GM20431 (cell line): ENCODE measurements around the gene LRIG1.

Experiments used
- in situ Hi-C: fragments of 300-500 bp; cut with MseI, MboI; formaldehyde crosslinking; loops from one replicate; pipeline ENCODE4 v1.15.0; 2020; ENCODE audit warnings: low sequenced_read_pairs; ENCODE audit not compliant: unreplicated experiment

Gene LRIG1

DNA sequence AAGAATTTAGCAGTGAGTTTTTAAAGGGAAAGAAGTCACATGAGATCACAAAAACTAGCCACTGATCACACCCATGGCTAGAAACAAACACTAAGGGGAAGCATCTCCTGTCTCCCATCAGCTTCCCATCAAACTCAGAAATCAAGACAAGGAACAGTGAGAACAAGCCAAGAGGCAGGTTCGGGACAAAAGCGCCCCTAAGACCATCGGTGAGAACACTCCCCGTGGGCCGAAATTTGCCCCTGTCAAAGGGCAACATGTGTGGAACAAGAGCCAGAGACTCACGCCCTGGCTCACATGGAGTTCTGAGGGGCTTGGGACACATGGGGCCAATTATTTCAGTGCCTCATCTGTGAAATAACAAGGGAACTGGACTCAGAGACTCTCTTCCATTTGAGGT is 49.1 kb downstream of the LRIG1 start:
- in situ Hi-C loops = no loop called here

- in situ Hi-C loops = no loop called here
Measured at GRCh38 chr3:66450390-66451022, 50.3 kb downstream of the LRIG1 start.

DNA sequence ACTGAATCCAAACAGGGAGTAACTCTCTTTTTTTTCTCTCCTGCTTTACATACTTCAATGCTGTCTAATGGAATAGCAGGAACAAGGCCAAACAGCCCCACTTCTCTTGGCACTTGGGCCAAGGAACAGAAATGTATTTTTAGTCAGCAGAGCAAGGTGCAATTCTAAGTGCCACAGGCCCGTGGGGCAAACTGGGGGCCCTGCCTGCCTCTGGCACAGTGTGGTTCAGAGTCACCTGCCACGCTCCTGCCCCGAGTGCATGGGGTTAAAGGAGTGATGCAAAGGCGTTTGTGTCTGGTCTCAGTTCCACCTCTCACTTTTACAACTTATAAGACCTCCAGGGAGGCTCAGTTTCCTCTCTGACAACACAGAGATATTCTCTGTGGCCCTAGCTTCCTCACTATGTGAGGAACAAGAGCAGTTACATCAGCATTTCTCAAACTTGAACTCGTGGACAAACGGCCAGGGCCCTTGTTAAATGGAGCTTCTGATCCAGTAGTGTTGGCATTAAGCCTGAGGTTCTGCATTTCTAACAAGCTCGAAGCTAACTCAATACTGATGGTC is 51.3 kb downstream of the LRIG1 start:
- in situ Hi-C loops = no loop called here

DNA sequence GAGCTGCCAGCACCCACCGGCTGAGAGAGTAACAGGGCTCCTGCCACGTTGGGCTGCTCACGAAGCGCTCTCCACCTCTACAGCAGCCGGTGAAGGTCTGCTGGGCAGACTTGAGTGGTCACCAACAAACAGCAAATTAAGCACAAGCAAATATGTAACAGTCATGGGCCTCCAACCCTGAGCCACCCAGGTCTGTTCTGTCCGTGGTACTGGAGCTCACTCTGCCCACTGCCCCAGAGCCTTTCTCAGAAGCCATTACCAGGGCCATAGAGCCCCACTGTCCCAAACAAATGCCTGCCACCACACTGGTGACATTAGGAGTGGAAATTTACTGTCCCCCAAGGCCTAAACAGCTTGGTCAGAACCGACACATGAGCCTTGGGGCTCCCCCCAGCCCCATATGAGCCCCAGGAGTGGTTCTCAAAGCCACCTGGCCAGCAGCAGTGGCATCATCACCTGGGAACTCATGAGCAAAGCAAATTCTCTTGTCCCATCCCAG is 56.6 kb downstream of the LRIG1 start:
- in situ Hi-C loops = no loop called here

GRCh38 chr3:66443118-66443803 is 57.6 kb downstream of the LRIG1 start:
- in situ Hi-C loops = no loop called here

DNA sequence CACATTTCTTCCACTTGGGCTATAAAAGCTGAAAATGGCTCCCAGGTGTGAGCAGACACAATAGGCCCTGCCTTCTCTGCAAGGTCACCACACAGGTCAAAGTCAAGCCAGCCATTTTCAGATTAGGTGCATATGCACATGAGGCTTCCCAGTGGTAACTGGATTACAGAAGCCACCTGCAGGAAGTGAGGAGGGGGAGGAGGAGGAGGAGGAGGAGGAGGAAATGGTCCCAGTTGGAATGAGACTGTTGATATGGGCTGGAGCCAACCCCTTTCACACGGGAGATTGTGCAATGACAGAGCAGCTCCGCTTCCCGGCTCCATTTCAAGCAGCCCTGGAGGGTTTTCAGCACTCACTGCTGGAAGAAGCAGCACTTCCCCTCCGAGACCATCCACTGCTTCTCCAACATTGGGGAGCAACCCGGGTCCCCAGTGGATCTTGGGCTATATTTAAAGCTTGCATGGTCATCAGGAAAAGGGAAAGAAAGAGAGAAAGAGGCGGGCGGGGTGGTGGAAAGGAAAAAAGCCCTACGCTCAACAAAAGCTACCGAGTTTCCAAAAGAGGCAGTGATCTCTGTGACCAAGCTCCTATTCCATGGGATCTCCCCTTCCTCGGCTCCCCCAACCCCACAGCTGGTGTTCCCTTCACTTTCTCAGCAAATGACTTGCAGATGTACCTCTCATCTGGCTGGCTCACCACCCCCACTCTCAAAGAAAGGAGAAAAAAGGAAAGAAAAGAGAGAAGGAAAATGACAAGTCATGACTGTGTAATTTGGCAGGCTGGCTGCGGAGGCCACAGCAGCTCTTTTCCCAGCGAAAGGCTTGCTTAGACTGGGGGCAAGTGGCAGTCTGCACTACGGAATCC is 58.3 kb downstream of the LRIG1 start:
- in situ Hi-C loops = no loop called here

- in situ Hi-C loops = no loop called here
Measured at GRCh38 chr3:66441692-66442091, 59.1 kb downstream of the LRIG1 start.

DNA sequence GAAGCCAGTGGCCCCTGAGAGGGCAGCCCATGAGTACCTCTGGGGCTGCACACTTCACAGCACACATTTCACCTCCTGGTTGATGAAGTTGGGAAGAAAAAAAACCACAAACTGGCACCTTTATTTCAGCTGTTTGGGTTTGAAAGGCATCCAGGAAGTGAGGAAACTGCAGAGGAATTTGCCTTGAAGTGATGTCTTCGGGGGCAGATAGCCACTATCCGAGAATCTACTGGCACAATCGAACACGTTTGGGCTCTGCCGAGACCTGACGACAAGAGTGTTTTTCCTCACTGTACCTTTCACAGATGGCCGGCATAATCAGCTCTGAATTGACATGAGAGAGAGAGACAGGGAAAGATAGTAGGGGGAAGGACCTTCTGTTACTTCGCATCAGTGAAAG is 59.7 kb downstream of the LRIG1 start:
- in situ Hi-C loops = no loop called here

GRCh38 chr3:66439666-66440344 is 61.0 kb downstream of the LRIG1 start:
- in situ Hi-C loops = no loop called here

DNA sequence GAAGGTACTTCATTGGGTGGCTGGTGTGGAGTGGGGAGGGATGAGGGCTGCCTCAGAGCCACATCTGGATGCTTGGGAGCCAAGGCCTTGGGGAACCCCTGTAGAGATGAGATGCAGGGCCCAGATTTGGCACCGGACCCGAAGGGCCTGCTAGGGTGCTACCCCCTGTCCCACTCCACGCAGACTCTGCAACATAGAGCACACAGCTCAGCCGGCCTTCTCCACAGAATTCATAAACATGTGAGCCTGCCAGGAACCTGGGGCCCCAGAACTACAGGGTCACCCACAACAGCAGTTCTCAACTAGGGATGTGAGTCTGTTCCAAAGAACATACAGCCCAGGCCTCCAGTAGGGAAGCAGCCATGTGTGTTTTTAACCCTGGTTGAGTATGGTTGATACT is 62.8 kb downstream of the LRIG1 start:
- in situ Hi-C loops = no loop called here

DNA sequence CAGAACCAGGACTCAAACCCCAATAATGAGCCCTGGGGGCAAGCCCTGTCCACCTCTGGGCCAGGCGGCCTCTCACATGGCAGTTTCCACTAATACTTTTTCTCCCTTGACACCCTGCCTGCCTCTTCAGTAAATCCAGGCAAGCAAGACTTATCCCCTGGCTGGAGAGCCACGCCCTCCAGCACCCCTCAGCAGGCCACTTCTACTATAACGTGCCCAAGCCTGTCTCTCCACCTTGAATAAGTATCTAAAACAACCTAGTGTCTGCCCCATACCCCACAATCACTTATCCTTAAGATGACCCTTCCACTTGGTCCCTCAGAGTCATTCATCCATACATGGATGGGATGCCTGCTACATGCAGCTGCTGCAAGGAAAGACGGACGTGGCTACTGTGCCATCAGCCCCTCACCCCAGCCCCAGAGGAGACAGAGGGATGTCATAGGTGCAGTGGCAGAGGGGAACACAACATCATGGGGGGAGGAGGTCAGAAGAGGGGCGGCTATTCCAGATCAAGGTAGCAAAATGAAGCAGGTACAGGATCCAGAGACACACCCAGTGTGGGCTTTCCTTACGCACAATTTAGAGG is 63.4 kb downstream of the LRIG1 start:
- in situ Hi-C loops = no loop called here

- in situ Hi-C loops = no loop called here
Measured at GRCh38 chr3:66435989-66436388, 64.8 kb downstream of the LRIG1 start.

- in situ Hi-C loops = no loop called here
Measured at GRCh38 chr3:66434726-66435125, 66.1 kb downstream of the LRIG1 start.

GRCh38 chr3:66433522-66433782 is 67.4 kb downstream of the LRIG1 start:
- in situ Hi-C loops = no loop called here

DNA sequence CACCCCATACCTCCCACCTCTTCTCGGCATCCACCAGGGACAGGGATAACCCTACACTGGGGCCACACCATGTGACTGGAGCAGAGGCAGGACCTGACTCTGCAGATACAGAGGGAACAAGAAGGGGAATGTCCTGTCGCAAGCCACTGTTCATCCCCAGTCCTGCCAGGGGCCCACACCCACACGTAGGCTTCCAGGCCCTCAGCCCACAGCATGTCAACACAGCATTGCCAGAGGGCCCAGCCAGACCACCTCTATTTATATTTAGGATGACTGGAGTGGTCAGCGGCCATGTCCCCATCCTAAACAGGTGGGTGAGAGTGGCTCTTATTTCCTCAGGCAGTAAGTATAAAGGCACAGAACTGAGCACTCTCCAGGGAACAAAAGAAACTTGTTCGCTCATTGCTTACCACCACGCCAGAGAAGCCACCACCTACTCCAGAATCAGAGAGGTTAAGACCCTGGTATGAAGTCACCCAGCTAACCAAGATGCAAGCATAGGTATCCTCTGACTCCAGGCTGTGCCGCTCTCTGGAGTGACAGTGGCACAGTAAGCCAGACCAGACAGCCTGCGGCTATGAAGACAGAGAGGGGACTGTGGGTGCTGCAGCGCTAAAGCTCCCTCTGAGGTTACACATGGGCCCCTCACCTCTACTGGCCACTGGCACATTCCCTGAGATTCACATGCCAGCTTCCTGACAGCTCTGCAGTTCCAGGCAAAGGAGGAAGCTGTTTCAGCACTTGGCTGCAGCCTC is 67.9 kb downstream of the LRIG1 start:
- in situ Hi-C loops = no loop called here

DNA sequence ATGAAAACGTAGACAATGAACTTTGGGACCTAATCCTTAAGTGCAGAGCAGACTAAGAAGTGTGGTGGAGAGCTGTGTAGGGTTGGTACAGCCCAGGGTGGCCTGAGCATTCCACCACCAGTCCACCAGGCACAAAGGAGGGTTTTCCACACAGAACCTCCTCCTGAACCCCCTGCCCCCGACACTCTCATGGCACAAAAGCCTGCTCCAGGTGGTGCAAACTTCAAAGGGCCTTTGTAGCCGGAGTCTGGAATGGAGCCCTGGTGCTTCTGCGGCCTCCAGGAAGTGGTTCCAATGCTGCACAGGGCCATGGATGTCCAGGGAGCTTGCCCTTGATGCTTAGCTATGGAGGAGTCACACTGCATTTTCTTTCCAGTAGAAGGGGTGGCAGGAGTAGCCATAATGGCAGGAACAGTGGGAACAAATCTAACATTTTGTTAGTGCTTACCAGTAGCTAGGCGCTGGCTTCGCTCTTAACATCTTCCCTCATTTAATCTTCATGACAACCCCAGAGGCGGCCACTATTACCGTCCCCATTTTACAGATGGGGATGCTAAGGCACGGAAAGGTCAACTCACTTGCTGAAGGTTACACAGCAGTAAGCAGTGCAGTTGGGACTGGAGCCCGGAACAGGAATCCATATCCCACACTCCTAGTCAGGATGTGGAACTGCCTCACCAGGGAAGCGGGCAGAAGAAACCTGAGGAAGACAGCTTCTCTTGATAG is 68.6 kb downstream of the LRIG1 start:
- in situ Hi-C loops = no loop called here

- in situ Hi-C loops = no loop called here
Measured at GRCh38 chr3:66431494-66431893, 69.3 kb downstream of the LRIG1 start.

DNA sequence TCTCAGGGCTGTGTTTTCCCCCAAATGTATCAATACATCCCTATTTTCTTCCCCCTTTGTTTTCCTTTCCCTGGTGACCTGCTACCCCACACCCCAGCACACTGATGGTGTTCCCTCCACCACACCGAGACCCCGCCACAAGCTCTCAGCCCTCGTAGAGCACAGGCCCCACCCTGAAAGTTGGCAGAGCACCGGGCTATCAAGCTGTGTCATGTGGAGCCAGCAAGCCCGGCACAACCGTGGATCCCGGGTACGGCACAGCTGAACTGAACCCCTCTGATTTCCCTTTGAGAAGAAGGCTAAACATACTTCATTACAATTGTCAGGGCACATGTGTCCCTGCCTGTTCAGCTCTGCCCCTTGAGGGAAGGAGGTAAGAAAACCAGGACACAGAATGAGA is 69.9 kb downstream of the LRIG1 start:
- in situ Hi-C loops = no loop called here

DNA sequence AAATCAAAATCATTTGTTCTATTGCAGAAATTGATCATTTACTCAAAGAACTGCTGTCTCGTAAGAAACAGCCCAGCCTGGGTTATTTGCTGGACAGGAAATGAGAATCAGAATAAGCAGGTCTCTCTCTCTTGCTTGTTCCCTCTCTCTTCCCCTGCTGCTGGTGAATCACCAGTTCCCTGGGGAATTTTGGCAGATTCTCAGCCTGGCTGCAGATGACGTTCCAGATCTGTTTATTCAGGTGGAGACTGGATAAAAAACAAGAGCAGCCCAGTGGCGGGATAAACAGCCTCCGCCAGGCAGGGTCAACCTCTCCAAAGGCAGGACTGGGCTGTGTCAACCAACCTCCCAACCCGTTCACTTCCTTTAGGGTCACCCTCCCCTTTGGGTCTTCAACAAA is 72.1 kb downstream of the LRIG1 start:
- in situ Hi-C loops = no loop called here
